Choroid plexus epithelial cell (primary cell): Measurements from ENCODE around the gene TRIM3.

Experiments
- DNase-seq: peaks from one replicate; pipeline ENCODE4 v3.0.0-alpha.2; 2010; ENCODE audit warnings: low read depth
- H3K4me3 ChIP-seq: 2 replicates; pipeline ENCODE4 v1.5.1; 2011; ENCODE audit warnings: low read depth, mild to moderate bottlenecking, control low read depth, low read length, moderate library complexity
- TF ChIP-seq, protein P1 (sequence below): conservative IDR thresholded peaks from 2 replicates; pipeline ENCODE4 v1.5.1; 2011; ENCODE audit warnings: low read depth, mild to moderate bottlenecking, control low read depth, inconsistent platforms, low read length, moderate library complexity

TRIM3 gene

DNA sequence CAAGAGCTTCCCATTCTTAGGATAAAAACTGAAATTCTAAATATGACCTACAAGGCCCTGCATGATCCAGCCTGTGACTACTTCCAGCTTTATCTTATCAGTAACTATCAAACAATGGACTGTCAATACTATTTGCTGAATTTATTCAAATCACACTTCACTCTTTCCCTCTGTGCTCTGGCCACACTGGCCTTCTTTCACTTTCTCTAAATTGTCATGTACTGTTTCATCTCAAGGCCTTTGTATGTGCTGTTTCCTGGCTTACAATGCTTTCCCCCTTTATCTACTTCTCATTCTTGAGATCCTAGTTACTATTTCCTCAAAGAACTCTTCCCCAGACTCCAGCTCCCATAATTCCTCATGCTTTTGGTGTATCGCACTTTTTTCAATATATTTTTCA, 13.2 kb upstream of the TRIM3 start:
- no peak overlapping the region for H3K4me3 ChIP-seq
- TF ChIP-seq, protein P1, sequence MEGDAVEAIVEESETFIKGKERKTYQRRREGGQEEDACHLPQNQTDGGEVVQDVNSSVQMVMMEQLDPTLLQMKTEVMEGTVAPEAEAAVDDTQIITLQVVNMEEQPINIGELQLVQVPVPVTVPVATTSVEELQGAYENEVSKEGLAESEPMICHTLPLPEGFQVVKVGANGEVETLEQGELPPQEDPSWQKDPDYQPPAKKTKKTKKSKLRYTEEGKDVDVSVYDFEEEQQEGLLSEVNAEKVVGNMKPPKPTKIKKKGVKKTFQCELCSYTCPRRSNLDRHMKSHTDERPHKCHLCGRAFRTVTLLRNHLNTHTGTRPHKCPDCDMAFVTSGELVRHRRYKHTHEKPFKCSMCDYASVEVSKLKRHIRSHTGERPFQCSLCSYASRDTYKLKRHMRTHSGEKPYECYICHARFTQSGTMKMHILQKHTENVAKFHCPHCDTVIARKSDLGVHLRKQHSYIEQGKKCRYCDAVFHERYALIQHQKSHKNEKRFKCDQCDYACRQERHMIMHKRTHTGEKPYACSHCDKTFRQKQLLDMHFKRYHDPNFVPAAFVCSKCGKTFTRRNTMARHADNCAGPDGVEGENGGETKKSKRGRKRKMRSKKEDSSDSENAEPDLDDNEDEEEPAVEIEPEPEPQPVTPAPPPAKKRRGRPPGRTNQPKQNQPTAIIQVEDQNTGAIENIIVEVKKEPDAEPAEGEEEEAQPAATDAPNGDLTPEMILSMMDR, result no peak
- no peak for DNase-seq

DNA sequence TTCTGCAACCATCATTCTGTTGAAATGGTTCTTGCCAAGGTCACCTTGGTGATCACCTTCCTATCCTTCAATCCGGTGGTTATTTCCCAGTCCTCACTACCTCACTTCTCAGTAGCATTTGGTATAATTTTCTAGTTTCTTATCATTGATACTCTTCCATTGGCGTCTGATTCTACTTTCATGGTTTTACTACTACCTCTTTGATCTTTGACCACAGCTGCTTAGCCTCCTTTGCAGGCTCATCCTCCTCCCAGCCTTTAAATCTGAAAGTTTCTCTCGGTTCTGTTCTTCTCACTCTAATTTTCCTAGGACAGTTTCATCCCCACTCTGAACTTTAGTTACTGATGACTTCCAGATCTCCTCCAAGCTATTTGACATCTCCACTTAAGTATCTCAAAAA, 12.5 kb upstream of the TRIM3 start:
- H3K4me3 ChIP-seq, result no peak overlapping the region
- no peak for DNase-seq
- TF ChIP-seq, protein P1, result no peak

GRCh38 chr11:6485661-6486060, 11.9 kb upstream of the TRIM3 start:
- no peak for DNase-seq
- no peak overlapping the region for H3K4me3 ChIP-seq
- TF ChIP-seq, protein P1, result no peak

DNA sequence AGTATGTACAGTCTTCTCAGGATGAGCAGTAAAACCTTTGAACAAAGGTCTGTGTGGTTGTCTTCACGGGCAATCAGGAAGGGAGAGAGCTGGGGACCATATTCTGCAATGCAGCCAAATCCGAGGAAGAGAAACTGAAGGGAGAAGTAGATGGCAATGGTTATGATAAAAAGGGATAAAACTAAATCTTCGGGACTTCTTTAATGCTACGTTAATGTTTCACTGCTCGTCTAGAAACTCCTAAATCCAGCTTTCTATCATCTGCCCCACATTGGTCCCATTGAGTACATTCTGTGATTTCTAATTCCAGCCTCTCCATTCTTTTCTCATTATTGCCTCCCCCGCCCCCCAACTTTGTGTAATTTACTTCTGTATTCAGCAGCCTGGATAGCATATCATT, 9.3 kb upstream of the TRIM3 start:
- TF ChIP-seq, protein P1, result no peak
- H3K4me3 ChIP-seq, result no peak overlapping the region
- no peak for DNase-seq

DNA sequence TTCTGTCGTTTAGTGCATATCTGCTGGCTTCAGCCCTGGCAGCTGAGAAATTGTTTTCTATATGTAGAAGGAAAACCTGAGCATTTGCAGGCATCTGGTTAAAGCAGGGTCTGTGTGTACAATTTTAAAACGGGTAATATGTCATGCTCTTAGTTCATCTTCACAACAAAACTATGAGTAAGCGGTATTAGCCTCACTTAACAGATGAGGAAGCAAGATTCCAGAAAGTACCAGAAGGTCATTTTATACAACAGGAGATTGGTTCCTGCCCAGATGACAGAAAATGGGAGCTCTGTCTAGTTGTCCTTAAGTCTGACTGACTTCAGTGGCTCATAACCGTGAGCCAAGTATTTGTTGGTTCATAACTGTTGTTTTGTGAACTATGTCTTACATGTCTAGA, 8.7 kb upstream of the TRIM3 start:
- peak overlapping the region; percentile 75 for H3K4me3 ChIP-seq
- DNase-seq, result no peak
- TF ChIP-seq, protein P1, result no peak

DNA sequence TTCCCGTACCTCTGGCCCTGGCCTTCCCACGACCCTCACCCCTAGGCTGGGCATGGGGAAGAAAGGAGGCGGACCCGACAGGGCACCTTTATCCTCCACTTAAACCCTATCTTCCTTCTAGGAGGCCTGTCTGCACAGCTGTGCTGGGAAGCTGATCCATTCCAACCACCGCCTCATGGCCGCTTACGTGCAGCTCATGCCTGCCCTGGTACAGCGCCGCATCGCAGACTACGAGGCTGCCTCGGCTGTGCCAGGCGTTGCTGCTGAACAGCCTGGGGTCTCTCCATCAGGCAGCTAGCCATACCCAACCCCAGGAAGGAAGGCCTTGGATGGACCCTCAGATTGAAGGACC, 8.2 kb upstream of the TRIM3 start:
- DNase-seq, result peak; percentile 33
- TF ChIP-seq, protein P1, result no peak
- peak overlapping the region; percentile 75 for H3K4me3 ChIP-seq

DNA sequence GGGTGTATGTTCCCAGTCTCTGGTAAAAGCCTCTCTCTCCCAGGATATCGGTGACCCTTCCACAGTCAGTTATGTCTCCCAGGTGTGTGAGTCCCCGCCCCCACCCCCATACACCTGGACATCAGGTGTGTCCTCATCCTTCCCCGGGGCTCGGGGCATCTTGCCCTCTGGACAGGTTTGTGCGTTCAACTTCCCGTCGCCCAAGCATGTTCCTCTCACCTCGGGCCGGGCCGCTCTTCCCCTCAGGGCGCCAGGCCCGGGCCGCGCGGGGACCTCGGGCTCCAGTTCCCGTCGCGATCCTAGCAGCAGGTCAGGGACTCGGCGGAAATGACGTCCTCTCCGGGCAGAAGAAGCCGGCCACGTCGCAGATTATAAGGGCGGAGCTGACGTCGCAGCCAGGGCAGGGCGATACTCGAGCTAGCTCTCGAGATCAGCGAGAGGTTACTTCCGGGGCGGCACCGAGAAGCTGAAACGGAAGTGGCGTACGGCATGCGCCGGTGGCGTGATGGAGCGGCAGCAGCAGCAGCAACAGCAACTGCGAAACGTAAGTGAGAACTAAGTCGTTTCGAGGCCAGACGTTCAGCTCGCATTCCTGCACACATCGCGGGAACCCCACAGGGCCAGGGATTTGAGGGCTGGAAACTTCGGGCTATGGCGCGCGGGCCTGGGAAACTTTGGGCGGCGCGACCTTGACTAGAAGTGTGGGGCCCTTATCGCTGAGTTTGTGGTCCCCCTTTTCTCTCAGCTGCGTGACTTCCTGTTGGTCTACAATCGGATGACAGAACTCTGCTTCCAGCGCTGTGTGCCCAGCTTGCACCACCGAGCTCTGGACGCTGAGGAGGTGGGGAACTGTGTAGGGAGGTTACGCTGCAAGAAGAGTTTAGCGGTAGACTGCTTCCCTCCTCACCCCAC, 7.5 kb upstream of the TRIM3 start, which contains the start of the genes ARFIP2 and TIMM10B:
Gene ARFIP2, minus strand, starts transcription at position 320 of the 912 bp plus-strand sequence. CDS start 910 bp downstream, outside the sequence.
Gene TIMM10B, plus strand, starts transcription at position 490 of the 912 bp plus-strand sequence. Its CDS starts 16 bp downstream, at position 506.
- DNase-seq, result peak; percentile 99
- TF ChIP-seq, protein P1, result no peak
- peak within 1 kb of the TSS; percentile 75 for H3K4me3 ChIP-seq
